GM10266 (cell line): ENCODE measurements around the gene RYR1.
"Not testable (repeated sequence)": the region's sequence is repeated elsewhere in the genome, so short reads cannot be mapped to it uniquely, and the experiment has no call there.

ENCODE experiments used
- DNase-seq: peaks from one replicate; pipeline ENCODE4 v3.0.0; 2012; ENCODE audit errors: extremely low spot score
- TF ChIP-seq, protein P1 (sequence below): IDR thresholded peaks from 2 replicates; pipeline ENCODE4 v1.5.1; 2012; ENCODE audit warnings: mild to moderate bottlenecking, low read depth; ENCODE audit not compliant: control insufficient read depth, insufficient read depth; ENCODE audit errors: missing control alignments

Gene RYR1

GRCh38 chr19:38592940-38593339, 159.4 kb downstream of the RYR1 start:
- TF ChIP-seq, protein P1, sequence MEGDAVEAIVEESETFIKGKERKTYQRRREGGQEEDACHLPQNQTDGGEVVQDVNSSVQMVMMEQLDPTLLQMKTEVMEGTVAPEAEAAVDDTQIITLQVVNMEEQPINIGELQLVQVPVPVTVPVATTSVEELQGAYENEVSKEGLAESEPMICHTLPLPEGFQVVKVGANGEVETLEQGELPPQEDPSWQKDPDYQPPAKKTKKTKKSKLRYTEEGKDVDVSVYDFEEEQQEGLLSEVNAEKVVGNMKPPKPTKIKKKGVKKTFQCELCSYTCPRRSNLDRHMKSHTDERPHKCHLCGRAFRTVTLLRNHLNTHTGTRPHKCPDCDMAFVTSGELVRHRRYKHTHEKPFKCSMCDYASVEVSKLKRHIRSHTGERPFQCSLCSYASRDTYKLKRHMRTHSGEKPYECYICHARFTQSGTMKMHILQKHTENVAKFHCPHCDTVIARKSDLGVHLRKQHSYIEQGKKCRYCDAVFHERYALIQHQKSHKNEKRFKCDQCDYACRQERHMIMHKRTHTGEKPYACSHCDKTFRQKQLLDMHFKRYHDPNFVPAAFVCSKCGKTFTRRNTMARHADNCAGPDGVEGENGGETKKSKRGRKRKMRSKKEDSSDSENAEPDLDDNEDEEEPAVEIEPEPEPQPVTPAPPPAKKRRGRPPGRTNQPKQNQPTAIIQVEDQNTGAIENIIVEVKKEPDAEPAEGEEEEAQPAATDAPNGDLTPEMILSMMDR, result no peak

DNA sequence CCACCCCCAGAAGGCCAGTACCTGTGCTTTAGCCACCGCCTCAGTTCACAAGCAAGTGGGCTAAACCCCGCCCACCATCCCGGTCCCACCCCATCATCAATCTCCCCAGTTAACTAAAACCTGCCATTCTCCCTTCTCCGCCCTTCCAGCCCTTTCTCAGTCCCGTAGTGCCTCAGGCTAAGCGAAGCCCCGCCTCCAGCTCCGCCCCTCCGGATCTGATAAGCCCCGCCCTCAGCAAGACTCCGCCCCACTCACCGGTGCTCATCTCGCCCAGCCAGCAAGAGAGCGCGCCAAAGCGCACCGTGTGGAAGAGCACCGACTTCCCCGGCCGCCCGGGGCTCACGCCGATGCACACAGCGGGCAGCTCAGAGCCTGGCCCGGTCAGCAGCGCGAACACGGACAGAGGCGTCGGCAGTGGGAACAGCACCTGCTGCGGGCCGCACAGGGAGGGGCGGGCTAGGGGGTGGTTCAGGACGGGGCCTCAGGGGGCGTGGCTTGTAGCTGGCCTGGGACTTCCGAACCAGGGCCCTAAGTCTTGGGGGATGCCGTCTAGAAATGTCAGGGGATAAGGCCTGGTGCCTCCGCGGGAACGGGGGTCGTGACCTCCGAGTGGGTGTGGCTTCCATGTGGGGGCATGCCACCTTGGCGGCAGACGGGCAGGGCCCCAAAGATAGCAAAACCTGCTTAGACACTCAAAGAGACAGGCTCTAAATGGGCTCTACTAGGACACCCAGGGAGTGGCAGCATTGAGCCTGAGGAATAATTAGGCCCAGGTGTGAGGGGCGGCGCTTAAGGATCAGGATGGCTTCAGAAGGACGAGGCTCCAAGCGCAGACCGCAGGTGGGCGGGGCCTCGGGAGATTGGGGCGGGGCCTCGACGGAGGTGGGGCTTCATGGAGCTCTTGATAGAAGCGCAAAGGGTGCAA, 162.8 kb downstream of the RYR1 start:
- TF ChIP-seq, protein P1, result no peak
- DNase-seq, result no peak

More at GRCh38 chr19:38592940-38593339, 159.4 kb downstream of the RYR1 start:
- DNase-seq, result no peak

DNA sequence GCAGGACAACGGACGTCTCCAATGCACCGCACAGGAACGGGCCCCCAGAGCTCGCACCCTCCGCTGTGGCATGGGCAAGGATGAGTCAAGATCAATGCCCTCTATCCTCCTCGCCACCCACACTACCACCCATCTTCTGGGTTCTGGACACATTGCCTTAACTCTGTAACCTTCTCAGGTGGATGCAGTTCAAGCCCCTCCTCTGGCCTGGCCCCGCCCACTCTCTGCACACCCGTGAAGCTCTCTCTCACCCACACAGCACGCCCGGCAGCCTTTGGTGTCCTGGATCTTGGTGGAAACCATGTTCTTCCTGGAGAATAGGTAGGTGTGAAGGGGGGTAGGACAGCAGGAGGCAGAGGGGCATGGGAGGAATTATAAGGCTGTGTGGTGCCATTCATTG, 163.6 kb downstream of the RYR1 start:
- DNase-seq, result no peak
- TF ChIP-seq, protein P1, result no peak

- TF ChIP-seq, protein P1, result no peak
- DNase-seq, result no peak
Observed at GRCh38 chr19:38599722-38600121, 166.2 kb downstream of the RYR1 start.

- not testable (repeated sequence) for DNase-seq
Observed at GRCh38 chr19:38602856-38603255, 169.4 kb downstream of the RYR1 start.

GRCh38 chr19:38606131-38606530, 172.6 kb downstream of the RYR1 start:
- TF ChIP-seq, protein P1, result no peak
- no peak for DNase-seq

DNA sequence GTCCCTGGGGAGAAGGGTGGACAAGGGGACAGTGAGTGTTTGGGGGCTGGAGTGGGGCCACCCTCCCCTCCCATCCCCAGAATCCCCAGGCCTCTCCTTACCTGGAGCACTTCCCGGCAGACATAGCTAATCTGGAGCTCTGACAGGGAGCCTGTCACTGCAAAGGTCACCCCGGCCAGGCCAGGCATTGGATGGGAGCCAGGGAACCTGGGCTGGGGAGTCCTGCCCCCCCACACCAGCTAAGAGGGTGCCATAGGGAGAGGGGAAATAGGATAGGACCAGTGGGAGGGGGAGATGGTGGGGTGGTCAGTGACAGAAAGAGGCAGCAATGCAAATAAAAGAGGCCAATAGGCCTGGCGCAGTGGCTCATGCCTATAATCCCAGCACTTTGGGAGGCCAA, 180.8 kb downstream of the RYR1 start:
- DNase-seq, result no peak
- TF ChIP-seq, protein P1, result no peak
